Caco-2 (cell line): Measurements from ENCODE around the gene TTC4. TPM values are rescaled to one million over a fixed set of nuclear protein-coding genes. Genes with fewer than 3 reads are reported as not detected.

Experiments
- BruUV-seq: library from RNA; stranded (reverse); fragments of 400-500 nt; replicated peaks from 2 replicates; lab custom pipeline; 2021; lab: Mats Ljungman, UMichigan
- CTCF ChIA-PET: fragments of 300-600 bp; sonication (Branson Sonifier 250); formaldehyde crosslinking; loops from one replicate; lab custom pipeline; 2022; ENCODE audit warnings: antibody characterized with exemption; lab: Charles Lee
- POLR2A ChIA-PET: fragments of 300-600 bp; sonication (Branson Sonifier 250); formaldehyde crosslinking; loops from one replicate; lab custom pipeline; 2022; ENCODE audit warnings: antibody characterized with exemption; lab: Charles Lee
- DNase-seq, 2 experiments: peaks; one replicate each; pipeline versions ENCODE4 v3.0.0 to v3.0.0-alpha.2; 2020 to 2022
- H3K27me3 ChIP-seq: replicated peaks from 2 replicates; pipeline ENCODE4 v1.6.0; 2011; ENCODE audit warnings: low read length; ENCODE audit not compliant: control insufficient read depth, insufficient read depth
- H3K36me3 ChIP-seq: 2 replicates; pipeline ENCODE4 v1.5.1; 2011; ENCODE audit warnings: low read length; ENCODE audit not compliant: control insufficient read depth, insufficient read depth
- H3K4me1 ChIP-seq: fragments of 250-450 bp; sonication (Bioruptor Pico); 2 replicates; pipeline ENCODE4 v1.5.1; 2020; ENCODE audit warnings: mild to moderate bottlenecking
- H3K4me3 ChIP-seq: 2 replicates; pipeline ENCODE4 v1.5.1; 2011; ENCODE audit warnings: low read depth, mild to moderate bottlenecking, control low read depth, low read length
- H3K9me3 ChIP-seq: fragments of 250-450 bp; sonication (Bioruptor Pico); 2 replicates; pipeline ENCODE4 v1.5.1; 2020; ENCODE audit warnings: mild to moderate bottlenecking, moderate library complexity
- H3K27ac Mint-ChIP-seq: one replicate; pipeline ENCODE4 v1.8.0; 2022; ENCODE audit warnings: mixed read lengths; ENCODE audit not compliant: unreplicated experiment
- H3K27me3 Mint-ChIP-seq: one replicate; pipeline ENCODE4 v1.8.0; 2022; ENCODE audit warnings: mixed read lengths; ENCODE audit not compliant: insufficient read depth, unreplicated experiment
- H3K36me3 Mint-ChIP-seq: one replicate; pipeline ENCODE4 v1.8.0; 2022; ENCODE audit warnings: mild to moderate bottlenecking, mixed read lengths; ENCODE audit not compliant: insufficient read depth, unreplicated experiment
- H3K4me1 Mint-ChIP-seq: one replicate; pipeline ENCODE4 v1.8.0; 2022; ENCODE audit warnings: low read depth, mixed read lengths; ENCODE audit not compliant: unreplicated experiment
- H3K4me3 Mint-ChIP-seq: one replicate; pipeline ENCODE4 v1.8.0; 2022; ENCODE audit warnings: mild to moderate bottlenecking, moderate library complexity, mixed read lengths; ENCODE audit not compliant: unreplicated experiment
- H3K9me3 Mint-ChIP-seq: one replicate; pipeline ENCODE4 v1.8.0; 2022; ENCODE audit warnings: mixed read lengths; ENCODE audit not compliant: unreplicated experiment
- intact Hi-C: fragments of 100-400 bp; cut with micrococcal nuclease; formaldehyde crosslinking; loops from one replicate; pipeline ENCODE4 v1.10.0; 2022; ENCODE audit not compliant: unreplicated experiment
- total RNA-seq: library from RNA; stranded (reverse); gene quantifications from 2 replicates; pipeline ENCODE4 v1.2.3, GENCODE V29; 2022
- TF ChIP-seq, protein P1 (sequence below), 2 experiments: fragments of 200-600 bp in 1 of 2; IDR thresholded peaks; 1 replicate in 1 of 2; 2 replicates in 1 of 2; pipeline versions ENCODE4 v1.5.1 to v1.8.0; 2011 to 2022; ENCODE audit warnings: antibody characterized with exemption in 1 of 2, control low read depth in 1 of 2, inconsistent platforms in 1 of 2, low read depth in 1 of 2, low read length in 1 of 2, mild to moderate bottlenecking in 1 of 2, moderate library complexity in 1 of 2; ENCODE audit not compliant: insufficient read depth in 1 of 2, severe bottlenecking in 1 of 2, unreplicated experiment in 1 of 2

TTC4 gene
- total RNA-seq, 1 experiment from 2014 or later: 14.0 TPM

GRCh38 chr1:54777431-54777830, 61.8 kb downstream of the TTC4 start:
- ChIA-PET CTCF (no interaction called here), POLR2A (no interaction called here)
- Histone ChIP-seq H3K4me1 (no peaks in the 10 kb centered on the region), H3K4me3 (no peak overlapping the region), H3K9me3 (no peaks in the 10 kb centered on the region), H3K27me3 (no peaks in the 10 kb centered on the region), H3K36me3 (no peaks in the 10 kb centered on the region)
- no peaks in the 10 kb centered on the region for H3K36me3 Mint-ChIP-seq
- TF ChIP-seq, protein P1, sequence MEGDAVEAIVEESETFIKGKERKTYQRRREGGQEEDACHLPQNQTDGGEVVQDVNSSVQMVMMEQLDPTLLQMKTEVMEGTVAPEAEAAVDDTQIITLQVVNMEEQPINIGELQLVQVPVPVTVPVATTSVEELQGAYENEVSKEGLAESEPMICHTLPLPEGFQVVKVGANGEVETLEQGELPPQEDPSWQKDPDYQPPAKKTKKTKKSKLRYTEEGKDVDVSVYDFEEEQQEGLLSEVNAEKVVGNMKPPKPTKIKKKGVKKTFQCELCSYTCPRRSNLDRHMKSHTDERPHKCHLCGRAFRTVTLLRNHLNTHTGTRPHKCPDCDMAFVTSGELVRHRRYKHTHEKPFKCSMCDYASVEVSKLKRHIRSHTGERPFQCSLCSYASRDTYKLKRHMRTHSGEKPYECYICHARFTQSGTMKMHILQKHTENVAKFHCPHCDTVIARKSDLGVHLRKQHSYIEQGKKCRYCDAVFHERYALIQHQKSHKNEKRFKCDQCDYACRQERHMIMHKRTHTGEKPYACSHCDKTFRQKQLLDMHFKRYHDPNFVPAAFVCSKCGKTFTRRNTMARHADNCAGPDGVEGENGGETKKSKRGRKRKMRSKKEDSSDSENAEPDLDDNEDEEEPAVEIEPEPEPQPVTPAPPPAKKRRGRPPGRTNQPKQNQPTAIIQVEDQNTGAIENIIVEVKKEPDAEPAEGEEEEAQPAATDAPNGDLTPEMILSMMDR (IDR thresholded peaks at IDR 0.05; ENCODE audit: insufficient read depth in 1 of 2, low read depth in 1 of 2, low read length in 1 of 2, severe bottlenecking in 1 of 2, unreplicated experiment in 1 of 2): no peak
- H3K27ac Mint-ChIP-seq: no peak overlapping the region
- H3K27me3 Mint-ChIP-seq: no peaks in the 10 kb centered on the region
- no TSS peak for BruUV-seq
- H3K9me3 Mint-ChIP-seq: no peaks in the 10 kb centered on the region
- DNase-seq: no peak
- no peak overlapping the region for H3K4me3 Mint-ChIP-seq
- H3K4me1 Mint-ChIP-seq: no peaks in the 10 kb centered on the region
- intact Hi-C loops: no loop called here

DNA sequence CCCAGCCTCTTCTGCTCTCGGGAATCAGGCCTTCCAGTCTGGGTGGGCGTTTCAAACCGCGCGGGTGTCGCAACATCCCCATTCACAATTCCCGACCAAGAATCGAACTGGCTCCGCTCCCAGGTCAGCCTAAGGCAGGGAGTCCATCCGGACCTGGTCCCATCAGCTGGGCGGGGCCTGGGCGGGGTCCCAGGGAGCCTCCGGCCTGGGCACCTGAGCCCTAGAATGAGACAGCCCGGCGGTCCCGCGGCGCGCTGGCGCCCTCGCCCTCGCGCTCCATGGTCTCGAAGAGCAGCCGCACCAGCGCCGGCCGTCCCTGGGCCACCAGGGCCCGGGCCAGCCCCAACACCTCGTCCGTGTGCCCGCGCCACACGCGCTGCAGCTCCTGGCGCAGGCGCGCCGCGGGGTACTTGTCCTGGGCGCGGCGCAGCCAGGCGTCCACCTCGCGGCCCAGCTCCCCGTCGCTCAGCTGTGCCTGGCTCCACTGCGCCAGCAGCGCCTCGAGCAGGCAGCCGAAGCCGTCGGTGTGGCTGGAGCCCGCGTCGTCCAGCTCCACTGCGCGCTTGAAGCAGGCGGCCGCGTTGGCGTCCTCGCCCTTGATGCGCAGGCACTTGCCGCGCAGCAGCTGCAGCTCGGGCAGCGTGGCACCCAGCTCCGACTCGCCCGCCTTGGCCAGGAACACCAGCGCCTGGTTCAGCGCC, 65.5 kb downstream of the TTC4 start:
- TF ChIP-seq, protein P1 (IDR thresholded peaks at IDR 0.05; ENCODE audit: insufficient read depth in 1 of 2, low read depth in 1 of 2, low read length in 1 of 2, severe bottlenecking in 1 of 2, unreplicated experiment in 1 of 2): no peak
- ChIA-PET CTCF (interaction anchor here (0.6 kb wide), 1 partner anchor 110 kb away, joined by 6 read pairs; no protein-coding TSS in a partner anchor), POLR2A (no interaction called here)
- Histone ChIP-seq H3K4me3 (no peak overlapping the region), H3K4me1 (no peaks in the 10 kb centered on the region), H3K27me3 (no peaks in the 10 kb centered on the region), H3K9me3 (no peaks in the 10 kb centered on the region), H3K36me3 (no peaks in the 10 kb centered on the region)
- Mint-ChIP-seq H3K27ac (no peak overlapping the region), H3K9me3 (no peaks in the 10 kb centered on the region), H3K4me1 (no peaks in the 10 kb centered on the region), H3K4me3 (no peak overlapping the region), H3K36me3 (no peaks in the 10 kb centered on the region), H3K27me3 (no peaks in the 10 kb centered on the region)
- no peak for DNase-seq
- intact Hi-C loops: no loop called here
- no TSS peak for BruUV-seq

DNA sequence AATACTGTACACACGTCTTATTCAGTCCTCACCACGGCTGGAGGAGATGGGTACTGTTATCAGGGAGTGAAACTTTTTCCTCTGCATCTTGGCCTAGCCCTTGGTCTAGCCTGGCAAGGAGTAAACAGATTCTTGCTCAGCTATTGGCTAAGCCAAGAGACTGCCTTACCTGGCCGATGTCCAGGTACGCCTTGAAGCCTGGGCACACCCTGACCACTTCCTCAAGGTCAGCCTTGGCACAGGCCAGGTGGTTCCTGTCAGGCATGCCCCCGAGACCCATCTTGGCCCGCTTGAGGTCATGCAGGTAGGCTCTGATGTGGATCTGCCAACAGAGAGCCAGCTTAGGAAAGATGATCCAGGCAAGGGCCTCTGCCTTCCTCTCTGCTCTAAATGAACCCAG, 66.5 kb downstream of the TTC4 start:
- POLR2A ChIA-PET: no interaction called here
- TF ChIP-seq, protein P1 (IDR thresholded peaks at IDR 0.05; ENCODE audit: insufficient read depth in 1 of 2, low read depth in 1 of 2, low read length in 1 of 2, severe bottlenecking in 1 of 2, unreplicated experiment in 1 of 2): no peak
- no peak overlapping the region for H3K27ac Mint-ChIP-seq

More for the DNA sequence above, 66.5 kb downstream of the TTC4 start:
- H3K36me3 Mint-ChIP-seq: peaks cover 5% of the 10 kb centered on the region
- H3K27me3 ChIP-seq: no peaks in the 10 kb centered on the region
- no TSS peak for BruUV-seq
- no peaks in the 10 kb centered on the region for H3K4me1 Mint-ChIP-seq
- H3K4me3 Mint-ChIP-seq: no peak overlapping the region
- CTCF ChIA-PET: no interaction called here
- no peaks in the 10 kb centered on the region for H3K9me3 Mint-ChIP-seq
- no peaks in the 10 kb centered on the region for H3K9me3 ChIP-seq
- no peaks in the 10 kb centered on the region for H3K27me3 Mint-ChIP-seq
- H3K4me1 ChIP-seq: no peaks in the 10 kb centered on the region
- intact Hi-C loops: no loop called here
- no peak for DNase-seq
- no peak overlapping the region for H3K4me3 ChIP-seq
- no peaks in the 10 kb centered on the region for H3K36me3 ChIP-seq
